COLO668 (cell line): ENCODE measurements around the gene NPAS2.

Source experiments
- DNase-seq: peaks from one replicate; lab custom pipeline; 2025; ENCODE audit not compliant: unreplicated experiment; lab: John Stamatoyannopoulos, UW

Gene NPAS2

DNA sequence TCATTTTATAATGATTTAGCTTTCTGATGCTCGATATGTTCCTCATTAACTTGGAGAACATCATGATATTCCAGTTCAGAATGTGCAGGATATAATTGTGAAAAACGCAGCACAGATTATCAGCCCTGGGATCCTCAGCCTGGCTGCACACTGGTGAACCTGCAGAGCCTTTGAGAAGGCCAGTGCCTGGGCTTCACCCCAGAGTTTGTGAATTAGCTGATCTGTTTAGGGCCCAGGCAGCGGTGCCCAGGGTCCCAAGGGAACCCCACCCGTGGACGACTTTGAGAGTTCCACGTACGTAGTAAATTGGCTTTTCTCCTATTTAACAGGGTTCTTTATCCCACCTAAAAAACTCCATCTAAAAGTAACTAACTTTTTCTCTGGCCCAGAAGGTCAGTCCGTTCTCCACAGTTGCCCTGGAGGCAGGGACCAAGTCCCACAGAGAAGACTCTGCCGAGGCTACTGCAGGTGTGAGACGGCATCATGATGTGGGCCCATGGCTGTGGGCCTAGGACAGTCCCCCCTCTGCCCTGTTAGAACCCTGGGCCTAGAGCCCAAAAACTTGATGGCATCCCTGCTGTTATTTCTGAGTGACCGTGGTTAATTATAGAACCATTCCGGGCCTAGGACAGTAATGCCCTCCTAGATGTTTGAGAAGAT lies 142.6 kb downstream of the NPAS2 start:
- DNase-seq, result no peak

DNA sequence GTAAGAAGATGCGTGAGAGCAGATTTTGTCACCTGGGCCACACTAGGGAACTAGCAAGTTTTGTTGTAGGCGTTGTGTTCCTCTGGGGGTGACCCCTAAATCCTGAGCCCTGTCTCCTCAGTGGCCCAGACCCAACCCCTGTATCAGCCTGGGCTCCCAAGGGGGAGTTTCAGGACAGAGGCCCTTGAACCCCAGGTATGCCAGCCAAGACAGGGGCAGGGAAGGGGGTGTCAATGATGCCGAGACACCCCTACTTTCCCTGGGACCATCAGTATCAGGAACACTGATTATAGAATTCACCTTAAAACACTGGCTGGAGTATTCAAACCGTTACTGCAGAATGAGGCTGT lies 143.1 kb downstream of the NPAS2 start:
- no peak for DNase-seq

DNA sequence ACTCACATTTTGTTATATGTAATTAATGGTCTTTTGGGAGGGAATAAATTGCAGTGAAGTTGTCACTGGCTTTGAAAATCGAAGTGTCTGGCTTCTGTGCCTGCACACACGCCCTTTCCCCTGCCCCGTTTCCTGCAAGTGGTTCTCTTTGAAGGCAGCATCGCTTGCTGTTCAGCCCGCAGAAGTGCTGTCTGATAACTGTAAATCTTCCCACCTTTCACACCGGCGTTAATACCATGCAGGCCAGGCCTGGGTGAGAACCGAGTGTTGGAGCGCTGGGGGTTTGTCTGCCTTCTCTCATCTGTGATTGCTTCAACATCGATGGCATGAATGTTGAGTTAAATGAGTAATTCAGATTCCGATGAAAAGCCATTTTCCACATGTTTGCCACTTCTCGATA lies 144.3 kb downstream of the NPAS2 start:
- no peak for DNase-seq

DNA sequence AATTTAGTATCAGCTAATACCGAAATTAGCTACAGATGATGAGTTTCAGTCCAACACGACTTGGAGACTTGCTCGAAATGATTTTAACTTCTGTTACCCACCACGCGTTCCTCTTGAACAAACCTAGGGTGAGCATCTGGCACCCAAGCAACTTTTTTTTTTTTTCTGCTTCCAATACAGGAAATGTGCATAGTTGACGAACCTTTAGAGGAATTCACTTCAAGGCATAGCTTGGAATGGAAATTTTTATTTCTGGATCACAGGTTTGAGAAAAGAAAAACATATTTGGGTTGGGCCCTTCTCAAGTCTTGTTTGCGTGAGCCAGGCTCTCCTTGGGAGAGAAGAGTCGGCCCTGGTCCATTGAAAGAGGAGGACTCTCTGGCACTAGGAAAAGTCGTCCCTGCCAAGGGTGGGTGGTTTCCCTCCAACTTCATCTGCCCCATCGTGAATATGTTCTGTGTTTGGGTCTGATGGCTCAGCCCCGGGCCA lies 144.8 kb downstream of the NPAS2 start:
- DNase-seq, result no peak

DNA sequence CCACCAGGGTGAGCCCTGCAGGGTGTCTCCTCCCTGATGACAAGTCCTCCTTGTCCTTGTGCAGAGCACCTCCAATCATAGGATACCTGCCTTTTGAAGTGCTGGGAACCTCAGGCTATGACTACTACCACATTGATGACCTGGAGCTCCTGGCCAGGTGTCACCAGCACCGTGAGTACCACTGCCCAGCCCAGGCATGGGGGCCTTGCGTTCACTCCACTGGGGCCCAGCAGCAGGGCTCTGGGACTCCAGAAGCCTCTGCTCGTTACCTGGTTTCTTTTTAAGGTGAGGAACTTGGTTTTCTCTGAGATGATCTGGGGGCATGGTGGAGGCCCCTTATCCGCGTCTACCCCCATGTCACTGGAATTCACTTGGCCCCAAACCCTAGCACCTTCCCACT lies 145.7 kb downstream of the NPAS2 start:
- no peak for DNase-seq

DNA sequence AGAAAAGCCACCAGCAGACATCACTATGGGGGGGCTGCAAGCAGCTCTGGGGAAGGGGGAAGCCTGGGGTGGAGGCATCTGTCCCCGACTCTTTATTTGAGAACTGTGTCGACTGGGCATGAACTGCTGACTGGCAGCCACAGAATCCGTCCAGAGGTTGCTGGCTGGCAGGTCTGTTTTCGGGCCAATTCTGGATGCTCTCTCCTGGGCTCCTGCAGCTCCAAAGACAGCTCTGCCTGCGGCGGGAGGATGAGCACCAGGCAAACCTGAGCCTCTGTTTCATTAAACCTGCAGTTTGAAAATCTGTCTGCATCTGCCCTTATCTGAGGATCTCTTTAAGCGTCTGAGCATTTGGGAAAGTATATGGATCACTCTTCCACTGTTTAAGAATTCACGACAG lies 147.8 kb downstream of the NPAS2 start:
- DNase-seq, result no peak

DNA sequence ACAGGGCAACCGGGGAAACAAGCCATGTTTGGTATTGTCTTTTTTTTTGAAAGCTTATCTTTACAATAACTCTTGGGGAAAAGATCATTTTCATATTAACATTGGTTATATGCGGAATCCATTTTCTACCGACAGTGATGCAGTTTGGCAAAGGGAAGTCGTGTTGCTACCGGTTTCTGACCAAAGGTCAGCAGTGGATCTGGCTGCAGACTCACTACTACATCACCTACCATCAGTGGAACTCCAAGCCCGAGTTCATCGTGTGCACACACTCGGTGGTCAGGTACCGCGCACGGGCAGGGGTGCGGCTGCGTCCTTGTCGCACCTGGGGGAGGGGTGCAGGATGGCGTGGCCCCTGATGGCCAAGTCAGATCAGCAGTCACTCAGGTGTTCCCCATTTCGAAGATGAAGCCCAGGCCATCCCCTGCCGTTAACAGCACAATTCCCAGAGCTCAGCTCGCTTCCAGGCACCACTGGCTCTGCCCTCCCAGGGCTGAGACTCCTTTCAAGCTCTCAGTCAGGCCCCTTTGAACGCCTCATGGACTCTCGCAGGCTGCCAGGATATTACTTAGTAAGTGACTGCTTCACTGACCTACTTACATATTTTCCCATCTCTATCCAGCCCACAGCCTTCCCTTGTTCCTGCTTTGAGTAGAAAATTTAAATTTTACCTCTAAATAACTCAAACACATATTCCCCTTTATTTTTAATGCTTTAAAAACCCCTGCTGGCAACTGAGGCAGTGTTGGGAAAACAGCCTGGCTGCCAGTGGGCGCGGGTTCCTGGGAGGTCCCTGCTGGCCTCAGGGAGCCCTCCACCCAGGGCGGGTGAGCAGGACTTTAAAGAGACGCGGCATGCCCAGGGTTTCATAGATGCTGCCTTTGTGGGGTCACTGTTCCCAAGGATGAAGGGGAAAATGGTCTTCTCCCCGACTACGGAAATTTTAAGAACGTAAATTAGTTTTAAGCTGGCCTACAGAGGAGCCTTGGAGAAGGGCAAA lies 148.5 kb downstream of the NPAS2 start:
- DNase-seq, result no peak

DNA sequence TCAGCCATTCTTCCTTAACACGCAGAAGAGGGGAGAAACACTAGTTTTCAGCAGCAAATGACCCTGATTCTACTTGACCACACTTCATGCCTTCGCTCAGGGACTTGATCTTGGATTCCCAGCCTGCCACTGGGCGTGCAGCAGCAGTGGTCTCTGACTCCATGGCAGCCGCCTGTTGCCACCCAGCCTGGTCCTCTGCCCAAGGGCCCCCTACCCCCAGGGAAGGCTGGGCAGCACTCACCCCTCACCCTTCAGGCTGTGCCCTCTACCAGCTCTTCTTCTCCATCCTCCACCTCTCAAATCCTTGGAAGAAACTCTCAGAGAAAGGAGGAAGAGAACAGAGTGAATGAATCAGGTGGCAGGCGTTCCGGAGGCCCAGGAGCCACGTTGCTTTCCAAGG lies 150.1 kb downstream of the NPAS2 start:
- DNase-seq, result no peak

DNA sequence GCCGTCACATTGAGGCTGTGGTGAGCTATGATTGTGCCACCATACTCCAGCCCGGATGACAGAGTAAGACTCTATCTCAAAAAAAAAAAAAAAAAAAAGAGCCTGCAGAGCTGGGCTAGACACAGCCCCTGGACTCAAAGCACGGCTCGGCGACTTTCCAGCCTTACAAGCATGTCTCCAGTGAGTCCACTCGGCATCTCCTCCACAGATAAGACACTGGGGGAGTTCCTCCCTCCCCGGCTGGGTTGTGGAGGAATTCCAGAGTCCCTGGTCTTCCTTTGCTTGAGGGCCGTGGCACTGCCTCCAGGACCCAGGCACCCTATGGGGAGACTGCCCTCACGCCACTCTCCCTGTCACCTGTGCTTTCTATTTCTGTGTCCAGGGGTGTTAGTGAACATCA lies 151.3 kb downstream of the NPAS2 start:
- DNase-seq, result no peak

DNA sequence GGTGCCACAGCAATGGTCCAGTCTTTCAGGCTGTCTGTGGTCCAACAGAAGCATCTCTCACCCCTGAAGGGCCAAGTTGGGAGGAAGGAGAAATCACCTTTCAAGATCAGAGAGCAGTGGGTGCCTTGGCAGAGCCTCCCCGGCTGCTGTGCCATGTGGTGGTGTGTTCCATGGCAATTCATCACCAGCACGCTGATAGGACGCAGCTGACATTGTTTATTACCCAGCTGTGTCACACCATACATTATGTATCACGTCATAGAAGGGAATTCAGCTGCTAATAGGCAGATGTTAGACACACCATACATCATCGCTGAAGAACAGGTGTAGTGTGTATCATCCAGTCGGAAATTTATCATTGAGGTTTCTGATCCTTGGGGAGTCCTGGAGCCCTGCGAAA lies 152.5 kb downstream of the NPAS2 start:
- no peak for DNase-seq

DNA sequence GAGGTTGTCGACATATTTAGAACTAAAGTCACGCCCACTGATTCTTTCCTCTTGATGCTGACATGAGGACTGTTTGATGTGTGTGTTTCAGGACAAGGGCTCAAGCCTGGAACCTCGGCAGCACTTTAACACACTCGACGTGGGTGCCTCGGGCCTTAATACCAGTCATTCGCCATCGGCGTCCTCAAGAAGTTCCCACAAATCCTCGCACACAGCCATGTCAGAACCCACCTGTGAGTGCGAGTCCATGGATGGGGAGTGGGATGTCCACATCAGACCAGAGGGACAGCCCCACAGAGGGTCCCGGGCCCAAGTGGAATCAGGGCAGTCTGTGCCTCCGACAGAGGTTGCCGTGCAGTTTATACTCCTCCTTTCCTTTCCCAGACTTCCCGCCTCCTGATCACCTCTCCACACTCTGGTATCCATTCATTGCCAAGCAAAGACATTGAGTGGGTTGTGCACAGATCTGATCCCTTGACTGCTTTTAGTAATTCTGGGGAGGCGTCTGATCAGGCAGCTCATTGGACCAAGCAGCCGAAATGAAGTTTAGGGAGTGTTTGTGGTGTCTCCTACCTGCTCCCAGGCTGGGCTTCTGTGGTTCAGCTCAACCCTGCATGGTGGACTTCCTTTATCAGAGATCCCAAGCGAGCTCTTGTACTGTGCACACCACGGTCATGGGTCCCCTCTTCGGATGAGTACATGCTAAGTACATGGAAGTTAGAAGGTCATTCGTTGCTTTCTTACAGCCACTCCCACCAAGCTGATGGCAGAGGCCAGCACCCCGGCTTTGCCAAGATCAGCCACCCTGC lies 155.0 kb downstream of the NPAS2 start:
- no peak for DNase-seq

DNA sequence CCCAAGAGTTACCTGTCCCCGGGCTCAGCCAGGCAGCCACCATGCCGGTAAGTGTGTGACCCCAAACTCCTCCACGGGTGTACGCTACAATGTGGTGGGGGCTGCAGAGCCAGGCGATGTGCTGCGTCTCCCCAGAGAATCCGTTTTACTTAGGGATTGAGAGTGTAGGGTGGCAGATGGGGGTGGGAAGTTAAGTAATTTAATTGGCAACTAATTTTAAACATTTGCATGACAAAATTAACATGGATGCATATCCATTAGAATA lies 155.5 kb downstream of the NPAS2 start:
- DNase-seq, result no peak

DNA sequence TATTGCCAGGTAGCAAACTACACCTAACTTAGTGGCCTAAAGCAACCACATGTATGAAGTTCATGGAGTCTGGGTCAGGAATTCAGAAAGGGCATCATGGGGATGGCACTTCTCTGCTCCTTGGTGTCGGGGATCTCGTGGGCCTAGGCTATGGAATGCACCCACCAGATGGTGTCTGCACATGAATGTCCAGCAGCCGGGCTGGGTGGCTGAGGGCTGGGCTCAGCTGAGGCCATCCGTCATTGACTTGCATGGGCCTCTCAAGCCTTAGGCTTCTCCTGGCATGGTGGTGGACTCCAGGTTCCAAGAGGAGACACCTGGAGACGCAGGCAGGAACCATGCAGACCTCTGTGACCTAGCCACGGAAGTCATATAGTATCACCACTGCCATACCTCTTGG lies 156.1 kb downstream of the NPAS2 start:
- DNase-seq, result no peak

DNA sequence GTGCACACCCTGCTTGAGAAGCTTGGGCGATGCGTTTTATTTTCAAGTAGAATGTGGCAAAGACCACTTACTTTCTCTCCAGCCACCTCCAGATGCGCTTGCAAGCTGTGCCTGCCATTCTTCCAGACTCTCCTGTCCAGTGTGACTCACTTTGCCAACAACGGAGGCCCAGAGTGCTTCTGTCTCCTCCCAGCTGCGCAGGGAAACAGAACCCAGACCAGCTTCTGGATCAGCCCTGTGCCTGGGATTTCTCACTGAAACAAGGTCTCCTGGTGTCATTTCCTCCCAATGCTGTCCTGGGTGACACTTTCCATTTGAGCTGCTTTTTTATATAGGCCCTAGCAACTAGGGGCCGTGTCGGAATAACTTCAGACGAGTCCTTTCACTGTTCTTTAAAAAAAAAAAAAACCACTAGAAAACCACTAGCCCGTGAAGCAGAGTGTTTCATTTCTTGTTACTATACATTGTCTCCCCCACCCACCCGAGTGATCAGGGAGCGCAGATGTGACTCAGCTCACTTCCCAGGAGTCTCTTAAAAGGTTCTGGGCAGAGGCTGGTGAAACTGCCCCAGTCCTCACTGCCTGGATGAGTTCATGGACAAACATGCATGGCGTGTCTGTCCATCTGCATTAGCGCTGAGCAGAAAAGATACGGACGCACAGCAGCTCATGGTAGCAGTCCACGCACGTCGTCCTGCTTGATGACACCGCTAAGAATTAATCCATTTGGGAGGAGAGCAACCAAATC lies 156.9 kb downstream of the NPAS2 start:
- no peak for DNase-seq

DNA sequence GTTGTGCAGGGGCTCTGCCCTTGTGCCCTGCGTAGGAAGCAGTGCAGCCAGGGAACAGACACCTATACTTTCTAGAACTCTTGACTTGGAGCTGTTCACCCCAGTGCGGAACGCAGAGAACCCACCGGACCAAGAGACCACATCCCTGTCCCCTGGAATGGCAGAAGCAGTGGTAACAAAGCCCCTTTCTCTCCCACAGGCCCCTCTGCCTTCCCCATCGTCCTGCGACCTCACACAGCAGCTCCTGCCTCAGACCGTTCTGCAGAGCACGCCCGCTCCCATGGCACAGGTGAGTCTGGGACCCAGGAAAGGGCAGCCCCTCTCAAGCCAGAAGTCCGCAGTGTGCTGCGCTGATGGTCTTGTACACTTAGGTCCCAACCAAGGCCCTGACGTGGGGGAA lies 157.6 kb downstream of the NPAS2 start:
- no peak for DNase-seq

DNA sequence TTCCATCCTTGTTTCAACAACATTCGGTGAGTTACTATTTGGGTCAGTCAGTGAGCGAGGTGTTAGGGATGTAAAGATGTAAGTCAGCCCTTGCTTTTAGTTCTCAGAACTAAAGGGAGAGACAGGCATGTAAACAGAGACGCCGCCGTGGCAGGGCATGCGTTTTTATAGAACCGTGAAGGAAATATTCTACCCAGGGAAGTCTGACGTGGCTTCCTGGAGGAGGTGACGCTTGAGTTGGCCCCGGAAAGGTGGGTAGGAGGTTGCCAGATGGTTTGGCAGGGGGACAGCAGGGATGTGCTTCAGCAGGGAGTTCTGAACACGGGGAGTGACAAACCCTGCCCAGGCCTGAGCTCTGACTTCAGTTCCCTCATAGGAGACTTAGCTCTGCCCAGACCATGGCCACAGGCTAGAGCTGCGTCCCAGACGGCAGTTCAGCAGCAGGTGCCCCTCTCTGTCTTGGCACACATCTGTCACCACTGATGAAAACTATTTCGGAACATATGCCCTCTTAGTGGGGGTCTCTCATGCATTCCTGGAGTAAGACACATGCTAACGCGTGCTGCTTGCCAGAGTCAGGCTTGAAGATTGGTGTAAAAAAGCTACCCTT lies 158.7 kb downstream of the NPAS2 start:
- no peak for DNase-seq

DNA sequence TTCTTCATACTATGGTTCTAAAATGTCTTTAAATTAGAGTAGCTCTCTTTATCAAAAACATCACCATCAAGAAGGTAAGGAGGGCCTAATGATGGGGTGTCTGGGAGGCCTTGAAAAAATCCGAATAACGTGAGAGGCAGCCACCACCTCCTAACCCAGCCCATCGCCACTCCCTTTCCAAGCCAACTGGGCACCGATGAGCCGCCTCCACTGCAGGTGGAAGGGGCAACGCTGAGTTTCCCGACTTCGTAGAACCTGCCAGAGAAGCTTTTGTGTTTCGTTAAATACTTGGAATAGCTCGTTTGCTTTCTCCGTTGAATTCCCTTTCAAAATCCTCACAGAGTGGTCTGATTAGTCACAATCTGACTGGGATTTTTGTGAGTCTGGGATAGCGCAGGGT lies 160.1 kb downstream of the NPAS2 start:
- no peak for DNase-seq

DNA sequence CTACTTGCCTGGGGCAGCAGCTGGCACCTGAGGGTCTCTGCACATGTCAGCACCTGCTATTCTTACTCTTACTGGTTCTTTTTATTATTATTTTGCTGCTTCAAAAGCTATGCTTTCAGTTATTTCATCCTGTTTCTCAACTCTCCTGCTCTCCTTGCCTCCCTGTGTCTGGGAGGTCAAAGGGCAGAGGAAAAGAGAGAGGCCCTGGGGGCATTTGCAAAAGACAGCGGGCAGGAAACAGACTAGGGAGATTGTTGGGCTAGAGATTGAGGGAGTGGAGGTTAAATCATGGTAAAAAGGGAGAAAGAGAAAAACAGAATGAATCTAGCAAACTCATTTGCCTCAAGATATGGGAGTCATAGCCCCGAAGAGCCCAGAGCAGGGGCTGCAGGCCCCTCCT lies 161.1 kb downstream of the NPAS2 start:
- DNase-seq, result no peak

DNA sequence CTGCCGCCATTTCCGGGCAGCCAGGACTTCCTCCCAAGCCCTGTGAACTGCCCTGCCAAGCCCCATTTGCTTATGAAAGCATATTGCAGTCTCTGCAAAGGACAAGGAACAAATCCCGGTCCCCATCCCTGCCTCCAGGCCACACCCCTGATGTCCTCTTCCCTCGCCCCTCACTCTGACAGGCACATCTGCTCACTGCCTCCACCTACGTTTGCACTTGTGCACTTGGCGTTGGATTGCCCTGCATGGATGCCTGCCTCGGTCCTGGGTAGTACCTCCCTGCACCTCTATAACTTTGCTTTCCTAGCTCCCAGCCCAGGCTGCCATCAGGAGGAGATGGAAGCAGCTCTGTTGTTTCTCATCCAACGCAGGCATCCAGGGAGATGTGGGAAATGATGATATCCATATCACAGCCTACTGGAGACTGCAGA lies 162.5 kb downstream of the NPAS2 start:
- no peak for DNase-seq

DNA sequence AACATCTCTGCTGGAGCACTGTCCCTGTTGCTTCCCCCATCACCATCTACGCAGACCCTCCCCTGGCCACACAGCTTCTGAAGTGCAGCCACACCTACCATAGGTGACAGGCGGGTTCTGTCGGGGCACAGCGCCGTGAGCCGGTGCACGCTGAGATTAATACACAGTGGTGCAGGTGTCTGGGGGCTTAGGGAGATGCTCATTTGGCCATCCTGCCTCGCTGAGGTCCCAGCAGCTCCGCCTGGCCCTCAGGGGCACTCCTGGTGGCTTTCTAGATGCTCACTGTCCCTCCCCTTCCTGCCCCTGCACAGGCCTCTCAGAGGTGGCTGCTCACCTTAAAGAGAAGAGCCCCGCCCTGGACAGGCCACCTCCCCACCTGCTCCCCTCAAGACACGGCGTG lies 163.3 kb downstream of the NPAS2 start:
- DNase-seq, result no peak
